Mucosa of gallbladder (tissue), 1 donor: ENCODE measurements around the gene CFAP97D2. TPM values are rescaled to one million over a fixed set of nuclear protein-coding genes. Genes with fewer than 3 reads are reported as not detected.

ENCODE experiments used
- DNase-seq: peaks from one replicate; pipeline ENCODE4 v3.0.0-alpha.2; 2020; ENCODE audit warnings: low spot score
- total RNA-seq: library from RNA; stranded (reverse); gene quantifications from one replicate; pipeline ENCODE4 v1.2.1, GENCODE V29; 2021
- donor health status: DM: no; HTN: no; CAD: no.

The CFAP97D2 gene
- total RNA-seq, 1 donor from 2014 or later: not detected

- no peak for DNase-seq
Observed at GRCh38 chr13:114199954-114200353, 20.9 kb downstream of the CFAP97D2 start.

DNA sequence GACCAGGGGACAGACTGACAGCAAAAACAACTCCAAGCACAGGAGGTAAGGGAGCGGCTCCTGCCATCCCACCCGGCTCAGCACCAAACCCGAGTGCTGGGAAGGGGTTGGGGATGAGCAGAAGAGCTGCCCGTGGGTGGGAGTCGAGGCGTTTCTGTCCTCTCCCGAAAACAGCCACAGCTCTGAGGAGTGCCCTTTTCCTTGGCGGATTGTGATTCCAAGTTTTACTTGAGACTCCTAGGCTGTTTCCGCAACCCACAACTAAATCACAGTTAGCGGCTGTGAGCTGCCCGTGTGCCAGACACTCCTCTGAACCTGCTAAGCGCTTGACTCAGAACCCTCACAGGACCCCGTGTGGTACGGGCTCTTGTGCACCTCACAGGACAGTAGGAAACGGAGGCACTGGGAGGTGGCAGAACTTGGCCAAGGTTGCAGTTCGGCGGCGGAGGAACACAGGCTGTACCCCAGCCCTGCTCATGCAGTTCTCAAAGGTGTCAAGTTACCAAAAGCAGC is 21.4 kb downstream of the CFAP97D2 start:
- DNase-seq: no peak

- DNase-seq: no peak
Observed at GRCh38 chr13:114202581-114202980, 23.5 kb downstream of the CFAP97D2 start.

DNA sequence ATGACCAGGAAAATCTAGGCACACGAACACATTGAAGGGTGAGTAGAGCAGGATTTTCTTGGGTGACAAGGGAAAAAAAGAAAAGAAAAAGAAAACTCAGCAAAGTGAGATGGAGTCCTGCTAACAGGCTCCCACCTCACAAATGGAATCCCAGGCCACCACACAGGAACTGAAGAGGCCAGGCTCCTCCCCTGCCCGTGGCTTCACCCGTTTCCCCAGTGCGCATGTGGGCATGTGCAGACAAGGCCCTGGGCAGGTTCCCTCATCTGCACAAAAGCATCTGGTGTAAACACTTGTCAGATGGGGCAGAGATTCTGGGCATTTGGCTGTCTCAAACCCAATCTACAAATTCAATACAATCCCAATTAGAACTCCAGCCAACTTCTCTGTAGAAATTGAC is 24.5 kb downstream of the CFAP97D2 start:
- no peak for DNase-seq

DNA sequence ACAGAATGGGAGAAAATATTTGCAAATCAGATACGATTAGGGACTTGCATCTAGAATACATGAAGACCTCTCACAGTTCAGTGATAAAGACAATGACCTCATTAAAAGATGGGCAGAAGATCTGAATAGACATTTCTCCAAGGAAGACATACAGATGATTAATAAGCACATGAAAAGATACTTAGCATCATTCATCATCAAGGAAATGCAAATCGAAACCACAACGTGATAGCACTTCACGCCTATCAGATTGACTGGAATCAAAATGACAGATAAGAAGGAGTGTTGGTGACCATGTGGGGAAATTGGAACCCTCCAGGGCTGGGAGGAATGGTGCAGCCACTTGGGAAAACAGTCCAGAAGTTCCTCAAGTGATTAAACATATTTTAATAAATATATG is 25.8 kb downstream of the CFAP97D2 start:
- no peak for DNase-seq

- no peak for DNase-seq
Observed at GRCh38 chr13:114208134-114208533, 29.1 kb downstream of the CFAP97D2 start.

- DNase-seq: no peak
Observed at GRCh38 chr13:114211446-114212157, 32.5 kb downstream of the CFAP97D2 start.

DNA sequence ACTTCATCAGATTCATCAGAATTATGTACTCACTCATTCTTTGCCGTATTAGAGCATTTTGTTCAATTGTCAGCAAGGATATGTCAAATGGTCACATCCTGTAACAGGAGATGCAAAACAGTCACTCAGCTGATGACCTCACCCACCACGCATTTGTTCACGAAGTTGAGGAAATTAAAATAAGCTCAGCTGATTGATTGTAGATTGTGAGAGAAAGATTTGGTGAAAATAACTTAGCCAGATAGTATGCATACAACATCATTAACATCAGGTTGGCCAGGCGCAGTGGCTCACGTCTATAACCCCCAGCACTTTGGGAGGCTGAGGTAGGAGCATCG is 33.1 kb downstream of the CFAP97D2 start:
- DNase-seq: no peak

DNA sequence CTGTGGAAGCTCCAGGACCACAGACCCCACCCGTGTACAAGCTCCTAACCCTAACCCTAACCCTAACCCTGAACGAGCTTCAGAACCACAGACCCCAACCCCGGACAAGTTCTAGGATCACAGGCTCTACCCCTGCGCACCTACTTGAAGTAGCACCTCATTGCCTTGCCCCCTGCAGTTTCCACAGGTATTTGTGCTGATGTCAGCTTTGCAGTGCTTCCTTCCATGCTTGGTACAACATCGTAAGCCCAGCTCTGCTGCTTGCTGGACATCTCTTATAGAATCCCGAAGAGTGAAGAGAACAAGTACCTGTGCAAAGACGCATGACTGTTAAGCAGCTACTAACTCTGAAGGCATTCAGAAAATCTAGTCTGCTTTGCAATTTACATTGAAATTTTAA is 34.9 kb downstream of the CFAP97D2 start:
- DNase-seq: no peak

- no peak for DNase-seq
Observed at GRCh38 chr13:114219392-114219791, 40.3 kb downstream of the CFAP97D2 start.

GRCh38 chr13:114222461-114222968 is 43.5 kb downstream of the CFAP97D2 start:
- DNase-seq: no peak

DNA sequence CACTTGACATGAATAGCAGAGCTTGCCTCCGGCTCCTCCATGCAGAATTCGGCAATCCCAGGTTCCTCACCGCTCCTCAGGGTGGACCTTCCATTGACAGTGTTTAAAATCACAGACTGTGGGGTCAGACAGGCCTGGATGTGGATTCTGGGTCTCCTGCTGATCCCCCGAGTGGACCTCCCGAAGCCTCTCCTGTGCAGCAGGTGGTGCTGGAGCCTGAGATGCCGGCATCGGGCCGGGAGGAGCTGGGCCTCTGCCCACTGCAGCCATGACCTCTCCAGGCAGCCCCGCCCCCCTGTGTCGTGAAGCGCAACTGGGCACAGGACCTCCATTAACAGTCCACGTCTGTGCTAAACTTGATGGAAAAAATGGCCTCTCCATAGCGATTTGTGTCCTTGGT is 45.1 kb downstream of the CFAP97D2 start:
- no peak for DNase-seq

DNA sequence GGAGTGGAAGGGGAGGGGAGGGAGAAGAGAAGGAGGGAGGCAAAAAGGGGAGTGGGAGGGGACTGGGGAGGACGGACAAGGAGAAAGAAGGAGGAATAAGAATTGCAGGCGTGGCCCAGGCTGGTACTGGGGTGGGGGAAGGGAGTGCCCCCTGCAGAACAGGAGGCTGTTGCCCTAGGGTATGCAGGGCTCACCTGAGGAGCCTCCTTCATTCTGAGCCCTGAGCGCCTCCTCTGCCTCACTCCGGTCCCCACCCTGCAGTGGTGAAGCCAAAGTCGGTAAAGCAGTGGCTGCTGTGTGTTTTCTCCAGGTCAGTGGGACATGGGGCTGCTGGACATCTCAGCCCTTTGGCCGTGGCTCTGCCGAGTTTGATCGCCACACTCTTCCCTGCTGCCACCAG is 46.6 kb downstream of the CFAP97D2 start:
- no peak for DNase-seq

GRCh38 chr13:114226088-114226487 is 47.0 kb downstream of the CFAP97D2 start:
- DNase-seq: no peak

- peak; percentile 88 for DNase-seq
Observed at GRCh38 chr13:114226699-114227323, 47.8 kb downstream of the CFAP97D2 start.

- DNase-seq: no peak
Observed at GRCh38 chr13:114227528-114227927, 48.5 kb downstream of the CFAP97D2 start.

DNA sequence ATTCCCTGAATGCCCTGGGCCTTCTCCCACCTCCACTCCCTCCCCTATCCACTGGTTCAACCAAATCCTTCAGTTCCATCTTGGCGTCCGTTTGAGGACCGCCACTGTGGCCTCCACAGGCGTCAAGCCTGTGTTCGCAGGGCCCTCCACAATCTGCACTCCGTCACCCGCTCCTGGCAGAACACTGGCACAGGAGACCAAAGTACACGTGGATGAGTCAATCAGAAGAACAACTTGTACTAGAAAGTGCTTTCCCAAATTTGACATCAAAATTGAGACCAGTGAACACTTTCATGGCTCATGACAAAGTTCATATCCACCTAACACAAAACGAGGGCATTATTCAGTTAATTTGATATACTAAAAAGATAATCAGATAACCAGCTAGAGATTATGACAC is 49.1 kb downstream of the CFAP97D2 start:
- DNase-seq: no peak

DNA sequence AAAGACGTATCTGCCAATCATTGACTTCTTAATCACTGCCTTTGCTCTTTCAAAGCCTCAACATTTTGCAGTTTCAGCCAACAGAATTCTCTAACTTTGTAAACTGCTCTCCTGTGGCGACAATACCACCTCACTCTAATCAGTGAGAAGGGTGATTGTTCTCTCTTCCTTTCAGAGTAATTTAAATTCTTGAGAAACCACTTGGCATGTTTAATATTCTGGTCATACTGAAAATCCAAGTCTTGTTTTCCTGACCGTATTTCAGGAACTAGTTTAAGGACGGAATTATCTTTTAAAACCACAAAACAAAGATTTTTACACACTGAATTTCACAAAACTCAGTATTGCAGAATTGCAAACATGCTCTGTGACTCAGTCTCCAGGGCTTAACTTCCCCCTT is 50.4 kb downstream of the CFAP97D2 start:
- no peak for DNase-seq

GRCh38 chr13:114230117-114230516 is 51.1 kb downstream of the CFAP97D2 start:
- no peak for DNase-seq

GRCh38 chr13:114230575-114230974 is 51.5 kb downstream of the CFAP97D2 start:
- no peak for DNase-seq

- DNase-seq: no peak
Observed at GRCh38 chr13:114231886-114232285, 52.8 kb downstream of the CFAP97D2 start.

- DNase-seq: no peak
Observed at GRCh38 chr13:114234266-114234644, 55.2 kb downstream of the CFAP97D2 start.

- DNase-seq: peak; percentile 92
Observed at GRCh38 chr13:114234645-114235421, 55.8 kb downstream of the CFAP97D2 start, which contains the start of gene CDC16. CDC16 (plus strand) TSS chr13:114234897; CDS start chr13:114235085, 188 bp downstream.
